ENCODE results near the gene RNF144A.

Gene RNF144A

GRCh38 chr2:7018282-7018701, 101.1 kb downstream of the RNF144A start:
- DNase-seq (ENCODE audit: low read depth in 2 of 2), result no peak
- no peak for TF ChIP-seq CTCF (IDR thresholded peaks at IDR 0.05; ENCODE audit: low read depth, low read length)
- no peak overlapping the region for H3K4me3 ChIP-seq (replicated peaks in 1 of 2; ENCODE audit: low read depth in 2 of 2, low read length in 2 of 2)

- H3K4me3 ChIP-seq (replicated peaks in 1 of 2; ENCODE audit: low read depth in 2 of 2, low read length in 2 of 2), result no peak overlapping the region
- TF ChIP-seq CTCF (IDR thresholded peaks at IDR 0.05; ENCODE audit: low read depth, low read length), result no peak
- no peak for DNase-seq (ENCODE audit: low read depth in 2 of 2)
These were observed 101.6 kb downstream of the RNF144A start for GRCh38 chr2:7018767-7019166.

- H3K4me3 ChIP-seq (replicated peaks in 1 of 2; ENCODE audit: low read depth in 2 of 2, low read length in 2 of 2), result no peak overlapping the region
- DNase-seq (ENCODE audit: low read depth in 2 of 2), result no peak
- TF ChIP-seq CTCF (IDR thresholded peaks at IDR 0.05; ENCODE audit: low read depth, low read length), result no peak
These were observed 102.0 kb downstream of the RNF144A start for GRCh38 chr2:7019191-7019590.

- no peak for DNase-seq (ENCODE audit: low read depth in 2 of 2)
- H3K4me3 ChIP-seq (replicated peaks in 1 of 2; ENCODE audit: low read depth in 2 of 2, low read length in 2 of 2), result no peak overlapping the region
- TF ChIP-seq CTCF (IDR thresholded peaks at IDR 0.05; ENCODE audit: low read depth, low read length), result no peak
These were observed 102.8 kb downstream of the RNF144A start for GRCh38 chr2:7020059-7020458.

- no peak overlapping the region for H3K4me3 ChIP-seq (replicated peaks in 1 of 2; ENCODE audit: low read depth in 2 of 2, low read length in 2 of 2)
- TF ChIP-seq CTCF (IDR thresholded peaks at IDR 0.05; ENCODE audit: low read depth, low read length), result no peak
- no peak for DNase-seq (ENCODE audit: low read depth in 2 of 2)
These were observed 103.3 kb downstream of the RNF144A start for GRCh38 chr2:7020468-7020867.

- H3K4me3 ChIP-seq (replicated peaks in 1 of 2; ENCODE audit: low read depth in 2 of 2, low read length in 2 of 2), result no peak overlapping the region
- TF ChIP-seq CTCF (IDR thresholded peaks at IDR 0.05; ENCODE audit: low read depth, low read length), result no peak
- DNase-seq (ENCODE audit: low read depth in 2 of 2), result no peak
These were observed 103.8 kb downstream of the RNF144A start for GRCh38 chr2:7020939-7021470.
